GM21825 (cell line): ENCODE measurements around the gene C22orf31.

ENCODE experiments used
- ATAC-seq: cut with Tn5 transposase; IDR thresholded peaks from one replicate; pipeline ENCODE4 v1.9.1; 2021; ENCODE audit warnings: mild to moderate bottlenecking, moderate library complexity; ENCODE audit not compliant: unreplicated experiment

C22orf31 gene

DNA sequence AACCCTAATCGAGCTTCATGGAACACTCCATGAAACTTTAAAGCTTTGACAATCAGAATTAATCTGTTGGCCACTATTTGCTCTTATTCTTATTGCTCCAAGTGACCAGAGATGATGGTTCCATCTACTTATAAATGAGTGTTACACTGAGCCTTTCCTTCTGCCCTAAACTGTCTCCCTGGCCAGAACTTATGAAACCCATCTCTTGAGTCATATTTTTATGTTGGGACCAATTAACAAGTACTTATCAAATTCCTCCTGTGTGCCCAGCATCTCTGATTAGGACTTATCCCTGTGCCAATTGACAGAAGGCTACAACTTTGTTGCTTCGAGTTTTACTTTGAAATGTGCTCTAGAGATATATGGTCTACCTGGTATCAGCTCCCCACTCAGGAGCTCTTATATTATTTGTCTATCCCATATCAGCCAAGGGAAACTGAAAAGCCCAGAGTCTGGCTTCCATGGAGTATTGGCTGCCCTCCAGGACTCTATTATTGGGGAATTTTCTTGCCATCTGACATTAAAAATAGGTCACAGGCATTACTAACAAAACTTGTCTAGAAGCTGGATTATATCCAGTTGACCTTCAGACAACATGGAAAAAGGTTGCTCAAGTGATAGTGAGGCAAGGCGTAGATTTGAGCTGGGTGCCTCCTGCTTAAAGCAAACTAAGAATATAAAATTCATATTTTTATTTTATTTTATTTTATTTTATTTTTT lies 20.0 kb upstream of the C22orf31 start:
- no peak for ATAC-seq

DNA sequence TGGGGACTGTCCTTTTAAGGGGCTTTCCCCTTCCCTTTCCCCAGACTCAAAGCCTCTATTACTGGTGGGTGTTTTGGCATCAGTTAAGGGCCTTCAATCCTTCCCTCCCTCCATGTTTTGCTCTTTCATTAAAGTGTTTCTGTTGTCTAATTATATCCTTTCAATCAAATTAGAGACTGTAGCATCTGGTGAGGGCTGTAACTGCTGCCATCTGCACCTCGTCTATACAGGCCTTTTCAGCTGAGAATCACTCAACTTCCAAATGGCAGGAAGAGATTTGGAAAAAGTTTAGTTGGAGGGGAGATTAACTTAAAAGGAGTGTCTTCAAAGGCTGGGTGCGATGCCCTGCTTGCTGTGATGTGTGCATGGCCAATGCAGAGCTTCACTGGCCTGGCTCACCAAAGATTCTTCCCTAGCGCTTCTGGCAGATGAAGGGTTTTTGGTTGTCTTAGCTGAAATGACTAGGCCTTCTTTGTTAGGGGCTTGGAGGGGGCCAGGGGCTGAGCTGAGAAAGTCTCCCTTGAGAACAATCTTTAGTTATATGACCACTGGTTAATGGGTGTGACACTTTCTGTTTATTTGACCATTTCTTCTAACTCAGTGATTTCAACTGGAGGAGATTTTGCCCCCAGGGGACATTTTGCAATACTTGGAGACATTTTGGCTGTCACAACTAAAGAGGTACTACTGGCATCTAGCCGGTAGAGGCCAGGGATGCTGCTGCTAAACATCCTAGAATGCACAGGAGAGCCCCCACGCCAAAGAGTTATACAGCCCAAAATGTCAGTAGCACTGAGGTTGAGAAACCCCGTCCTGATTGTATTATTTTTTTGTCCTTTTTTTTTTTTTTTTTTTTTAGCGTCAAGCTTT lies 18.7 kb upstream of the C22orf31 start:
- no peak for ATAC-seq

DNA sequence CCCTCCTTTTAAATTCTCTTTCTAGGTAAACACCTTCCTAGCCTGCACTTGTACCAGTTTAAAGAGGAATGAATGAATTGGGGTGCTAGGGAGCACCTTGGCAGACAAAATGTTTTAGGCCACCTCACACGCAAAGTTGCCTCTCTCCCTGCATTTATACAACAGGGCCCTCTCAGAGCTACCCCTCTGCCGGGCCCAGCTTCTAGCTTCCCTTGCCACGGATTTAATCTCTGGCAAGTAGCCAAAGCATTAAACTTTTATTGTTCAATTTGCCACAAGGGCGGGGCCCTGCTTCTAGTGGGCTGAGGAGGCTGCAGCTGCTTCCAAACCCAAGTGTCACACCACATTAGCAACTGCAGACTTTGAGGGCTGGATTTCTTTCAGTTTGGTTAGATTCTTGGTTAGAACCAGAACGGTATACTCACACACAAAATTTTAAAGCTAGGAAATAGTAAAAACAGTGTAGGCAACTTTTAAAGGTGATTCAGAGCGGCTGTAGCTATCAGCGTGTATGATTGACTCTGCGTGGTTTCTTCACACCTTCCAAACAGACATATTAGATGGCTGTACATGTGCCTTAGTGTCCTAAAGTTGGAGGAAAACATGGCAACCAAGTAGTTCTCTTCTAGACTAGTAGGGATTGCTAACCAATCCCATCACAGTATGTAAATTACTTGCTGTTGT lies 17.7 kb upstream of the C22orf31 start:
- no peak for ATAC-seq

DNA sequence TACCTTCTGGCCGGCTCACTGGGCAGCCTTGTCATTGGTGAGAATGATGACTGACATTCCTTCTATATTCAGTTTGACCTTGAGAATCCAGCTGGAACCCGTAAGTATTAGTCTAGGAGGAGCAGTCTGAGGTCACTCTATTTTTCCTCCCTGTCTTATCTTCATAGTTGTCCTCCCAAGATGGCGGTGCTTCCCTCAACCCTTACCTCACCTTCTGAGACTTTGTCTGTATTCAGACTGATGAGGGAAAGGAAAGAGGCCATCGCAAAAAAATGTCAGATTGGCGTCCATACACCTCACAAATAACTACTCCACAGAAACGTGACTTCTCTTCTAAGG lies 17.2 kb upstream of the C22orf31 start:
- ATAC-seq, result no peak

DNA sequence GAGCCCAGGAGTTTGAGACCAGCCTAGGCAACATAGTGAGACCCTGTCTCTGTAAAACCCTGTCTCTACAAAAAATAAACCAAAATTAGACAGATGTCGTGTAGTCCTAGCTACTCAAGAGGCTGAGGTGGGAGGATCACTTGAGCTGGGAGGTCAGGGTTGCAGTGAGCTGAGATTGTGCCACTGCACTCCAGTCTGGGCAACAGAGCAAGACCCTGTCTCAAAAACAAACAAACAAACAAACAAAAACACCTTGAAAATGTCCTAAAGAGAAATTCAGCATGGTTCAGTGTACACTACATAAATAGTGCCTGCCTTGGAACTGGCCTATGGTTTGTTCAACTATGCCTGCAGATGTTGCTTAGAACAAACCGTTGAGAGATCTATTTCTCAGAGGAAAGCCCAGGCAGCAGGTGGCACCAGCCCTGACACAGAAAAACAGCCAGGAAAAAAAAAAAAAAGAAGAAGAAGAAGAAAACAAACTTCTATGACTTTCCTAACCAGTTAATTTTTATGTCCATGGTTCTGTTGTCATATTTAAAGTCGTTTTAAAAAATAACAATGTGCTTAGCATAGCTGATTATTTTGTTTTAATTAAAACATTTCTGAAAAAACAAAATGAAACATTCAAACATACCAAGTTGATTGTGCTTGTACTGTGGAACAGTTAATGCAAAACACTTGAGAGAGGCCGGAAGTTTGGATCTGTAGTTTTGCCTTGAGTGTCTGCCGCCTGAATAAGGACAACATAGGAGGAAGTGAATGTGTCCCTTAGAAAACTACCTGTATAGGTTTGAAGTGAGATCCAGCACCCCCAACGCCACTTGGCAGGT lies 16.6 kb upstream of the C22orf31 start:
- ATAC-seq, result no peak

DNA sequence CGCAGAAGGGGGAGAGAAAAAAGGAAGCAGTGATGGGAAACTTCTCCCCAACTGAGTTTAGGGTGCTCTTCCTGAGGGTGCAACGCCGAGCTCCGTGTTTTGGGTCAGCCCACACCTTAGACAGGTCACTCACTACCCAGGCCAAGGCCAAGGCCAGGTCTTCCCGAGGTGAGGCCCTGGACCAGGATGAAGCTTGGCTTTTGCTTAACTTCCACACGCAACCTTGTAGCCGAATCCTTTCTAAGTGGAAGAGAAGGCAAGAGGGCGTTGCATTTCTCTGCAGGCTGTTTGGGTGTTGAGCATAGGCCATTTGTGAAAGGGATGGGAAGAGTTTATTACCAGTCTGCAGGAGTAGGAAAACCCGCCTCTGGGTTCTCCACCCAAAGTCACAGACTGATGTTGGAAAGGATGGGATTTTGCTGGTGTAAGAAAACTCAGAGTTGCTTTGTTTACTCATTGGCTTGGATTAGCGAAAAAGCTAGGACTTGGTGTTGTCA lies 12.7 kb upstream of the C22orf31 start:
- ATAC-seq, result no peak

DNA sequence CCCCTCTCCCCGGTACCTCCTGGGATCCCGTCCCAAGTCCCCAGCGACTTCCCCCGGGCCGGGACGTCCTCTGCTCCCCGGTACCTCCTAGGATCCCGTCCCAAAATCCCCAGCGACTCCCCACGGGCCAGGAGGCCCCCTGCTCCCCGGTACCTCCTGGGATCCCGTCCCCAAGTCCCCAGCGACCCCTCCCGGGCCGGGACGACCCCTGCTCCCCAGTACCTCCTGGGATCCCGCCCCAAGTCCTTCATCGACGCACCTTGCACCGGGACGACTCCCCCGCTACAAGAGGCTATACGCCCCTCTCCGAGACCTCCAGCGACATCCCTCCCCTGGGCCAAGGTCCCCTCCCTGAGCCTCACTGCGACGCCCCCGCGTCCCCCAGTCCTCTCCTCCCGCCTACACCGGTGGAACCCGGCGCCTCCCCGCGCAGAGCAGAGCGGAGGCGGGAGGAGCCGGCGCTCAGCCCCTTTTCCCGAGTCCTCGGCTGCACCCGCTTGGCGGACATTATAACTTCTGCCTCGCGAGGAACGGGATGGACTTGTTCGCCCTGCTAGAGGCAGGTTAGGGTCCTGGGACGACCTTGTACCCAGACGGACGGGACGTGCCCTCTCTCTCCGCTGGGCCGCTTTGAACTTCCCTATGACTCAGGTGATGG lies 12.1 kb upstream of the C22orf31 start:
- no peak for ATAC-seq

DNA sequence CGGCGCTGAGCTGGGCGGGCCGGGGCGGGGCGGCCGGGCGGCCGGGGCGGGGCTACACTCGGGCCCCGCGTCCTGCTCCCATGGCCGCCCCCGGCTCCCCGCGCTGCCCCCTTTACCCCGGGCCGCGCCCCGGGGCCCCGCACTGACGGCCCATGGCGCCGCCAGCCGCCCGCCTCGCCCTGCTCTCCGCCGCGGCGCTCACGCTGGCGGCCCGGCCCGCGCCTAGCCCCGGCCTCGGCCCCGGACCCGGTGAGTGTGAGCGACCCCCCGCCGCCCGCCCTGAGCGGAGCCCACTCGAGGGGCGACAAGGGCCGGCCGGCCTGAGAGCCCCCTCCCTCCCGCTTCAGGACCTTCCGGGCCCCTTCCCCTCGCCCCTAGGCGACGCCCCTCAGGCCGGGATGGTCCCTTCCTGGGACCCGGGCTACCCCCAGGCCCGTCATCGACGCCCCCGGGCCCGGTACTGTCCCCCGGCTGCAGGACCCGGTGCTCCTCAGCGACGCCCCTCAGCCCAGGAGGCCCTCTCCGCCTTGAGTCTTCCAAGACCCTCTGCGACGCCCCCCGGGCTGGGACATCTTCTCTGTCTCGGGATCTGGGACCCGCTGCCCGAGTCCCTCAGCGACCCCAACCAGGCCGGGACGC lies 11.5 kb upstream of the C22orf31 start, which contains the start of gene KREMEN1:
KREMEN1 (plus strand) TSS at position 57 of the 639 bp plus-strand sequence; CDS start at position 153, 96 bp downstream.
- no peak for ATAC-seq

DNA sequence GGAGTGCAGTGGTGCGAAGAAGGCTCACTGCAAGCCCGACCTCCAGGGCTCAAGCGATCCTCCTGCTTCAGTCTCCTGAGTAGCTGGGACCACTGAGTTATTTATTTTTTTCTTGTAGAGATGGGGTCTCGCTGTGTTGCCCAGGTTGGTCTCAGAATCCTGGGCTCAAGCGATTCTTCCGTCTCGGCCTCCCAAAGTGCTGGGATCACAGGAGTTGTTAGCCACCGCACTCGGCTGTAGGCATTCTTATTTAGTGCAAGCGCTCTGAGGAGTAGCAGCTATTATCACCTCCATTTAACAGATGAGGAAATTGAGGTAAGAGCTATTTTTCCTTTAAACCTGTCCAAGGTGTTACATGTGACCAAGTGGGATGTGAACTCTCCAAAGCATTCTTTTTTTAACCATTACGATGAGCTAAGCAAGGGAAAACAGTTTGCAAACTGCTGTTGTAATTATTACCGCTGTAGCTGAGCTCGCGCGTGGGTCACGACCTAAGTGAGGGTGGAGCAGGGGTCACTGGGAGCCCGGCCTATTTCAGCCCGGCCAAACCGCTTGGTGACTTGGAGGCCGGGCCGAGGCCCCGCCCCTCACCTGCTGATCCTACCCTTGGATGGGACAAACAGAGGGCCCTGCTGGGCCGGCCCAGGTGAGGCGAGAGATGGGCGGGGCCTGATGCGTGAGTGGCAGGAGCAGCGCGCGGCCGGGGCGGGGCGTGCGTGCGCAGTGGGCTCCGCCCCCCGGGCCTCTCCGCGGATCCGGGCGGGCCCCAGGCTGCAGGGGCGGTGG lies 10.8 kb upstream of the C22orf31 start:
- peak; percentile 81 for ATAC-seq

DNA sequence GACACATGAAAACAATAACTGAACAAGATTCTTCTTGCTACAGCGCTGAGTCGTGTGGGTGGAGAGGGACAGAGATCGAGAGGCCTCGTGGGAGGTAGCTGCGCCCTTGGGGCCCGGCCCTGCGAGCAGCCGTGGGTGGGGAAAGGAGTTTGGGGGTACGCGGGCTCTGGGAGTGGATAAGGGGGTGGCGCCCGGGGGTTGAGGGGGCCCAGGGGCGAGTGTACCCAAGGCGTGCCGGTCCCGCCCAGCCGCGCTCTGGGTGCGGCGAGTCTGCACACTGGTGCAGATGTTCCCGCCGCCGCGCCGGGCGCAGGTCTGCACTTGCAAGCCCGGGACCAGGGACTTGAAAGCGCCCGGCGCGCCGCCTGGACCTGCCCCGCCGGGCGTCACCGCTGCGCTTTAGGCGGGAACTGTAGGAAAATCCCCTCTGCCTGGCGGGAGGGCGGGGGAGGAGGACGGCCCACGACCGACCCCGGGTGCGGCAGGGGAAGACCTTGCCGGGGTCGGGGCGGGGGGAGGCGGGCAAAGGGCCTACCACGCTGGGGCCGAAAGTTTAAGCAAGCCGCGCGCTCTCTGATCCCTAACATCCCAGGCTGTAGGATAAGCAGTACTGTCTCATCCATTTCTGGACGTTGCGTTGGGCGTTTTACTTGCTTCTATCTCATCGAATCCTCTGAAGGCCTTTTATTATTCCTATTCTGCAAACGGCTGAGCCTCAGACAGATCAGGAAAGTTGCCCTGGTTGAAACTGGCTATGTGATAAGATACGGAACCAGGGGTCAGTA lies 9.8 kb upstream of the C22orf31 start:
- no peak for ATAC-seq

DNA sequence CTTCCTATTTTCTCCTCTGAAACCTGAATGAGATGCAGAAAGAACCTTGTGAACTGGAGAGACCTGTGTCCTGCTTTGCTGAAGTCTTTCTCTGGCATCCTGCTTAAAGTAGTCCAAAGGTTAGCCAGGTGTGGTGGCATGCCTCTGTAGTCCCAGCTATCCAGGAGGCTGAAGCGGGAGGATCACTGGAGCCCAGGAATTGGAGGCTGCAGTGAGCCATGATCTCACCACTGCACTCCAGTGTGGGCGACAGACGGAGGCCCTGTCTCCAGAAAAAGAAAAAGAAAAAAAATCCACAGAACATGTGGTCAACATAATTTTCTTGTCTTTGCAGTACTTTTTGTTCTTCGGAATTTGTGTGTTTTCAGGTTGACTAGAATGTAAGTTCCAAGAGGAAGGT lies 8.9 kb upstream of the C22orf31 start:
- ATAC-seq, result no peak

DNA sequence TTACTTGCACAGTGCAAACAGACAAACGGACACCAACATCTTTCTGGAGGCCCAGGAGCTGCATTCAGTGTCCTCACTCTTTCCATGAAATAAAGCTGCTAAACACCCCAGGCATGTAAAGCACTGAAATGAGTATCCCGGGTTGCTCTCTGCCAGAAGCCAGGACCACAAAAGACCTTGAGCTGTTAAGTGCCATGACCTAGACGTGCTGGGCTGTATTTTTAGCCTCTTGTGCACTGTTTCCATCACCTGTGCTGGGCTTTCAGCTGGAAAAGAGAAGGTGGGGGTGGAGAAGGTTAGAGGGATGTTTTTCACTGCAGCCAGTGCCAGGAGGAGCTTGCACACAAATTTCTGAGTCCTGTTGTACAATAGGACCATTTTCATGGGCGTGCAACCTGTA lies 7.8 kb upstream of the C22orf31 start:
- no peak for ATAC-seq

DNA sequence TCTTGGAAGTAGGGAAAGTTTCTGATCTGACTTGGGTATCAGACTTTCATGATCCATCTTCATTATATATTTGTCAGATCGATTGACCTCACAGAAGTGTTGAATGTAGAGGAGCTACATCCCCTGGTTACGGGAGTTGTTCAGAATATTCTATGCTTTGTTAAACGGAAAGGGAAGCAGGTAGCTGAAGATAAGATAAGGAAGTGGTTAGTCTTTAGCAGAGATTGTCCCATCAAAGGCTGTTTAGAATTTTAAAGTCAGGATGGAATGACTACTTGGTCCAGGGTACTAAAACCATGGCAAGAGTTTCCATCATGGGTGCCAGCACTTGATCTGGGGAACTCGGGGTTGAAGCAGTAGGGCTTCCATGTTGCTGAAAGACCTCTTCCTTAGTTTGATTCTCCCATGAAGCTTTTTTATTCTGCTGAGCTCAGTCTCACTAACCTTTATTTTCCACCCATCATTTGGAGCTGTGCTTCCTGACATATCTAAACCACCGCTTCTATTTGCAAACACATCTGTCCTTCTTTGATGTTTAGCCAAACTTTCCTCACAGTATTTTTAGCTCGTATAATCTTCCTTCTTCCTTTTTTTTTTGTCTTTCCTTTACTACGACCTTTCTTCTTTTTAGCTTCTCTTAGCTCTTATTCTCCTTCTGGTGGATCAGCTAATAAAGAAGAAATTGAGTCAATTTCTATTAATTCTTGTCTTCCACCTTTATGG lies 4.0 kb upstream of the C22orf31 start:
- ATAC-seq, result no peak

DNA sequence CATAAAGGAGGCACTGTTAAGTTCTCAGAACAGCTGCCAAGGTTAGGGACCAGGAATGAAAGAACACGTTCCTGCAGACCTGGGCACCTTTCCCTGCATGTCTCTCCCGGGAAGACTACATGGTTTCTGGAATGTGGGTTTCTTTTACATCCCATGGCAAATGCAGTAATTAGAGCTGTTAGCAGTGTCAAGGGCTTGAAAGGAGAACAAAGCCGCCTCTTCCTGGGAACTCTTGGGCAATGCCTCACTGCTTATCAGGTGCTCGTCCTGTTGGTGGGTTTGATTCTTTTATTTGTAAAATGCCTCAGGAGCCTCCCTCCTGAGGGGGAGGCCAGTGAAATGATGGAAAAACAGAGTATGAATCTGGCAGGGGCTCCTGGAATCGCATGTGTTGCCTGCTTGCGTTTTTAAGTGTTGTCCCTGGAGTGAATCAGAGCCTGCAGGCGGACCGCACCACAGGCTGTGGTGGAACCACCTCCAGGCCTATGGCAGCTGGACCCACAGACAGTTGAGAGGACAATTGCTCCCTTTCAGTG lies 723 bp upstream of the C22orf31 start:
- no peak for ATAC-seq

DNA sequence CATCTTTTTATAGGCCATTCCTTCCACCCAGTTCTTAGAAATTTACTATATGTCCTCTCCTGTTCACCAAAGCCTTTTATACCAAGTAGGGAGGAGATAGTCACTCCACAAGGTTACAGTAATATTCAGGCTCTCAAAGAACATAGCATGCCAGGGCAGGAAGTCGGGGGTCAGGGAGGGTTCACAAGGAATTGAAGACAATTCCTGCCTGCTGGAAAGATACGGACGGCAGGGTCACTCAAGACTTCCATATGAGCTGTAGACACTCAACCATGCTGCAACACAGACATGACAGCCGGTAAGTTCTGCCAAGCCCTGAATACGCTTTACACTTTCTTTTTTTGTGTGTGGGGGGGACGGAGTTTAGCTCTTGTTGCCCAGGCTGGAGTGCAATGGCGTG lies 700 bp downstream of the C22orf31 start:
- ATAC-seq, result no peak

DNA sequence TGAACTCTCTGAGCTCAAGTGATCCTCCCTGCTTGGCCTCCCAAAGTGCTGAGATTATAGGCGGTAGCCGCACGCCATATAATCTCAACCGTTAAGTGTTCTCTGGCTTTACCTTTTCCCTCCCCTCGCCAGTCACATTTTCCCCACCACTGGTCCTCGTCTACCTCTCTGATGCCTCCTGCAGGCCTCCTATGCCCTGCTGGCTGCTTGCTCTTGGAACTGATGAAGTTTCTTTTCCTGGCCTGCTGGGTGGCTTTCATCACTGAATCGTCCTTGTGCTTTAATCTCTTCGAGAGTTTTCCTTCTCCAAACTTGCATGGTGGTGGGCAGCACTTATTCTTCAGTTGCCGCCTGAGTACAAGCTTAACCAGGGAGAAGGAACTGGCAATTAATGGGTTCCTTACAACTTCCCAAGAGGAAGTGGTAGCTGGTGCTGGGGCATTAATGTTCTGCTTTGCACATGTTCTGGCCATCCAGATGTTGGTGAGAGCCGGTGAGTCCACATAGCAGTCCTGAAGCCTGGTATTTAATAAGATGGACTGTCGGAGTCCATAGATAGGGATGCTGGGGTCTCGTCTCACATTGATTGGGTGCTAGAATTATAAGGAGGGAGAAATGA lies 1.3 kb downstream of the C22orf31 start:
- ATAC-seq, result no peak

DNA sequence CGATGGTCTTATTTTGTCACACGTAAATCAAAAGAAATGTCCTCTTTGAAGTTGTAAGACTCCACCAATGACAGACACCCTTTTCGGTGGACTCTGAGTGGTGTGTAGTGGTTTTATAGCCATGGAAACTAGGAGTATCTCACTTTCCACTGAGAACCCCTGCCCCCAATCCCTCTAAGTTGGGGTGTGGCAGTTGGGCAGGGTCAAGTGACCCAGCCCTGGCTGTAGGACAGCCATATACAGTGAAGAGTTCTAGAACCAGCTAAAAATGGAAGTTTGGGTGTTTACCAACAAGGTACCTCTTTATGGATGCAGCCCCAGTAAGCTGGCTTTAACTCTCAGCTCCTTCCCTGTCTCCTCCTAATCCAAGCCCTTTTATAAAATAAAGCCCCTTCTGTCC lies 5.2 kb downstream of the C22orf31 start:
- ATAC-seq, result no peak
